Body of pancreas (tissue), 4 donors: Measurements from ENCODE around the gene USP17L19.
"Not testable (repeated sequence)": the region's sequence is repeated elsewhere in the genome, so short reads cannot be mapped to it uniquely, and the experiment has no call there.

Experiments used
- CTCF ChIP-seq, 7 experiments: fragments of 450-650 bp in 4 of 7; fragments of 200-600 bp in 3 of 7; sonication (generic) in 3 of 7; IDR thresholded peaks; one replicate each; pipeline ENCODE4 v1.5.1; 2016 to 2019; ENCODE audit warnings: antibody characterized with exemption in 7 of 7
- POLR2A ChIP-seq, 3 donors: fragments of 450-650 bp; IDR thresholded peaks; one replicate each; pipeline ENCODE4 v1.6.1; 2016; ENCODE audit warnings: antibody characterized with exemption in 3 of 3, mild to moderate bottlenecking in 2 of 3

GRCh38 chr4:9215105-9215504 is 38.1 kb upstream of the USP17L19 start, which contains the start of gene USP17L11:
- TF ChIP-seq CTCF, POLR2A (IDR thresholded peaks at IDR 0.05): not testable (repeated sequence)
